Endothelial cell (in vitro differentiated cells): ENCODE data around the gene AKR1B15. TPM values are rescaled to one million over a fixed set of nuclear protein-coding genes. Genes with fewer than 3 reads are reported as not detected.

Experiments
- DNase-seq: peaks from one replicate; pipeline ENCODE4 v3.0.0; 2021; ENCODE audit warnings: low spot score
- H3K27ac Mint-ChIP-seq: one replicate; pipeline ENCODE4 v1.8.0; 2021; ENCODE audit warnings: mixed read lengths, inconsistent platforms; ENCODE audit not compliant: unreplicated experiment
- H3K27me3 Mint-ChIP-seq: one replicate; pipeline ENCODE4 v1.8.0; 2021; ENCODE audit warnings: mild to moderate bottlenecking, moderate library complexity, mixed read lengths, inconsistent platforms; ENCODE audit not compliant: unreplicated experiment
- H3K36me3 Mint-ChIP-seq: one replicate; pipeline ENCODE4 v1.8.0; 2021; ENCODE audit warnings: mild to moderate bottlenecking, low read depth, mixed read lengths, inconsistent platforms; ENCODE audit not compliant: unreplicated experiment
- H3K4me1 Mint-ChIP-seq: one replicate; pipeline ENCODE4 v1.8.0; 2021; ENCODE audit warnings: mild to moderate bottlenecking, mixed read lengths, inconsistent platforms; ENCODE audit not compliant: unreplicated experiment
- H3K4me3 Mint-ChIP-seq: one replicate; pipeline ENCODE4 v1.8.0; 2021; ENCODE audit warnings: mild to moderate bottlenecking, mixed read lengths, inconsistent platforms; ENCODE audit not compliant: unreplicated experiment
- H3K9me3 Mint-ChIP-seq: one replicate; pipeline ENCODE4 v1.8.0; 2021; ENCODE audit warnings: mixed read lengths, inconsistent platforms; ENCODE audit not compliant: unreplicated experiment
- total RNA-seq: library from RNA; stranded (reverse); fragmentation: NEBNext Ultra II Directional; extraction: Animal tissue kit (Norgen Biotek cat#: 25700); gene quantifications from one replicate; pipeline ENCODE4 v1.2.1, GENCODE V29; 2021; ENCODE audit not compliant: unreplicated experiment
- TF ChIP-seq, protein P1 (sequence below): fragments of 200-600 bp; sonication (generic); IDR thresholded peaks from one replicate; pipeline ENCODE4 v1.5.0; 2021; ENCODE audit warnings: antibody characterized with exemption; ENCODE audit not compliant: unreplicated experiment

AKR1B15 gene
- total RNA-seq, 1 donor from 2014 or later: not detected

DNA sequence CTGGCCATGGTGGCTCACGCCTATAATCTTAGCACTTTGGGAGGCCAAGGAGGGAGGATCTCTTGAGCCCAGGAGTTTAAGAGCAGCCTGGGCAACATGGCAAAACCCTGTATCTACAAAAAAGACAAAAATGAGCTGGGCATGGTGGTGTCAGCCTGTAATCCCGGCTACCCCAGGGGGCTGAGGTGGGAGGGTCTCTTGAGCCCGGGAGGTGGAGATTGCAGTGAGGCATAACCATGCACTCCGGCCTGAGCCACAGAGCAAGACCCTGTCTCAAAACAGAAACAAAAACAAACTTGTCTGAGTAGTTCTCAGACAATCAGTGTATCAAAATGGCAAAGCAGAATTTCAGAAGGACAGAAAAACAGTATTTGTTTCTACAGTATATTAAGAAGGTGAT, 52.5 kb downstream of the AKR1B15 start:
- H3K4me1 Mint-ChIP-seq: peaks cover 2% of the 10 kb centered on the region
- H3K4me3 Mint-ChIP-seq: no peak overlapping the region
- H3K9me3 Mint-ChIP-seq: no peaks in the 10 kb centered on the region
- TF ChIP-seq, protein P1, sequence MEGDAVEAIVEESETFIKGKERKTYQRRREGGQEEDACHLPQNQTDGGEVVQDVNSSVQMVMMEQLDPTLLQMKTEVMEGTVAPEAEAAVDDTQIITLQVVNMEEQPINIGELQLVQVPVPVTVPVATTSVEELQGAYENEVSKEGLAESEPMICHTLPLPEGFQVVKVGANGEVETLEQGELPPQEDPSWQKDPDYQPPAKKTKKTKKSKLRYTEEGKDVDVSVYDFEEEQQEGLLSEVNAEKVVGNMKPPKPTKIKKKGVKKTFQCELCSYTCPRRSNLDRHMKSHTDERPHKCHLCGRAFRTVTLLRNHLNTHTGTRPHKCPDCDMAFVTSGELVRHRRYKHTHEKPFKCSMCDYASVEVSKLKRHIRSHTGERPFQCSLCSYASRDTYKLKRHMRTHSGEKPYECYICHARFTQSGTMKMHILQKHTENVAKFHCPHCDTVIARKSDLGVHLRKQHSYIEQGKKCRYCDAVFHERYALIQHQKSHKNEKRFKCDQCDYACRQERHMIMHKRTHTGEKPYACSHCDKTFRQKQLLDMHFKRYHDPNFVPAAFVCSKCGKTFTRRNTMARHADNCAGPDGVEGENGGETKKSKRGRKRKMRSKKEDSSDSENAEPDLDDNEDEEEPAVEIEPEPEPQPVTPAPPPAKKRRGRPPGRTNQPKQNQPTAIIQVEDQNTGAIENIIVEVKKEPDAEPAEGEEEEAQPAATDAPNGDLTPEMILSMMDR: no peak
- H3K36me3 Mint-ChIP-seq: no peaks in the 10 kb centered on the region
- H3K27ac Mint-ChIP-seq: no peak overlapping the region
- no peaks in the 10 kb centered on the region for H3K27me3 Mint-ChIP-seq
- DNase-seq: no peak

DNA sequence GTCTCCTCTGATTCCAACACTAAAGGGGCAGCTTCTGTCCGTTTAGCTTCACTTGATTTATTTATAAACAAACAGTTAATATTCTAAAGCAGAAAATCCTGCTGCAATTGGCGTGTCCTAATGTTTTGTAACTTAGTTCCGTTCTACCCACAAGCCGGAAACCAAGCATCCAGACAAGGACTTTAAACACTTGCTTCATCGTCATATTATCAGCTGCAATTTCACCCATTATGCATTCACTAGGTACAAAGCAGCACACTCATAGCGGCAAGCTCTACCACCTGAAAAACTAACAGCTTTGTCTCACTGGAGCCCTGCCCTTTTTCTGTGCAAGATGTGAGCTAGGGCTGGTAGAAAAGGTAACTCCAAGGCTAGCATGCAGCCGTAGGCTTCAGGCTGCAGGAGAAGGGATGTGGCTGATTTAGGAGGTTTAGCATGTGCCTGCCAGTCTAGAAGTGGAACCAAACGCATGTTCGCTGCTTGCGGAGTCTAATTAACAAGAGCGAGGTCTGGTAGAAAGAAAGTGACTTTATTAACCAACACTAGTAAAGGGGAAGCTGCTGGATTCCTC, 54.1 kb downstream of the AKR1B15 start:
- H3K4me3 Mint-ChIP-seq: no peak overlapping the region
- H3K27me3 Mint-ChIP-seq: no peaks in the 10 kb centered on the region
- no peaks in the 10 kb centered on the region for H3K36me3 Mint-ChIP-seq
- H3K27ac Mint-ChIP-seq: no peak overlapping the region
- H3K9me3 Mint-ChIP-seq: no peaks in the 10 kb centered on the region
- no peak for DNase-seq
- TF ChIP-seq, protein P1: no peak
- peaks cover 12% of the 10 kb centered on the region for H3K4me1 Mint-ChIP-seq

DNA sequence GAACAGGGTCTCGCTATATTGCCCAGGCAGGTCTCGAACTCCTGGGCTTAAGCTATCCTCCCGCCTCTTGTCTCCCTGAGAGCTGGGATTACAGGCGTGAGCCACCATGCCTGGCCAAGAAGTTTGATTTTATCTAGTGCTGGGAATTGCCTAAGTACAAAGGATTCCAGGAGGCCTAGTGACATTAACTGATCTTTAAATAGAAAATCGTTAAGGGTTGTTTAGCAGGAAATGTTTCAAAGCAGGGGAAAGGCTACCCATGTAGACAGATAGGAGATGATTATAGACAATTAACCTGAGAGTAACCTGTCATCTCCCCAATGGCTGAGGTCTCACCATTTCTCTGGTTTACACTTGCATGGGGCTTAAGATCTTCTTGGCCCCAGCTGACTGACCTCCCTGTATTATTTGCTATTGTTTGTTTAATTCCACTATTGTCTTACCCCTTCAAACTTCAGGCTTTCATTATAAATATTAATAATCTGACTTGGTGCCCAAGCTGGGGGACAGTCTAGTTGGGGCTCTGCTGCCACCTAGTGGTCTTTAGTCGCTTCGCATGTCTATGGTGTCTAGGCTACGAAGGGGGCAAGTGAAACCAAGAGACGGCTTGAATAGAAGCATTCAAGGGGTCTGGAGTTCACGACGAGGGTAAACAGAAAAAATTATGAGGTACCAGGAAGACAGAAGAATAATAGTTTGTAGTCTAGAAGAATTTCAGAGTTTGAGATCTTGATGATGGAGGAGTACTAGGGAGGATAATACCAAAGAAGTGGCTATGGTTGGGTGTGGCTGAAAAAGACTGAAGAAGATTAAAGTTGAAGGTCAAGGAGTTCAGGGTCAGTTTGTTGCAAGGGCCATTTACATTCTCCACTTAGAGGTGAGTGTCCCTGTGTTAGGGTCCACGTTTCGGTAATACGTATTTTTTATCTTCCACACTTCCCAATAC, 57.3 kb downstream of the AKR1B15 start:
- Mint-ChIP-seq H3K27me3 (no peaks in the 10 kb centered on the region), H3K36me3 (no peaks in the 10 kb centered on the region), H3K4me3 (no peak overlapping the region), H3K9me3 (no peaks in the 10 kb centered on the region), H3K4me1 (peaks cover 12% of the 10 kb centered on the region), H3K27ac (no peak overlapping the region)
- DNase-seq: peak; percentile 60
- TF ChIP-seq, protein P1: peak; percentile 74

DNA sequence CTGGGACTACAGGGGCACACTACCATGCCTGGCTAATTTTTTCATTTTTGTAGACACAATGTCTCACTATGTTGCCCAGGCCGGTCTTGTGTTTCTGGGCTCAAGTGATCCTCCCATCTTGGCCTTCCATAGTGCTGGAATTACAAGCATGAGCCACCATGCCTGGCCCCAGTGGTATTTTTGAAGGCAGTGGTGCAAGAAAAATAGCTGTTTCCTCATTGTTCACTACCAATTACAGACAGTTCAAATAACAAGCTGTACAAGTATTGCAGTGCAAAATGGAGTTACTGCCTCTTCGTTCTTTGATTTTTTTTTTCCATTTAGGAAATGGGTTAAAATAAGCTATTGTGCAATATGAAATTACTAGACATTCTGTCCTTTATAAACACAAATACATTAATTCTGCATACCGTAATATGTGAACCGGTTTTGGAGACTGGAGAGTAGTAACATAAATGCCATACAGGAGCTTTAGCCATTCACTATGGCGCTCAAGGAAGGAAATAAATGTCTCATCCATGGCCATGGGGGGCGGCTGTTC, 62.8 kb downstream of the AKR1B15 start:
- Mint-ChIP-seq H3K36me3 (no peaks in the 10 kb centered on the region), H3K4me1 (peaks cover 14% of the 10 kb centered on the region), H3K4me3 (no peak overlapping the region), H3K27me3 (no peaks in the 10 kb centered on the region), H3K27ac (no peak overlapping the region), H3K9me3 (no peaks in the 10 kb centered on the region)
- TF ChIP-seq, protein P1: no peak
- no peak for DNase-seq
